IPS-NIHi7 (cell line): ENCODE measurements around the gene CACNA1B.
A peak's percentile ranks its signal among the peaks of the same experiment; 100 is the strongest.
"Not testable (repeated sequence)": the region's sequence is repeated elsewhere in the genome, so short reads cannot be mapped to it uniquely, and the experiment has no call there.

Source experiments
- DNase-seq: peaks from one replicate; pipeline ENCODE4 v3.0.0; 2012; ENCODE audit warnings: mixed read lengths; ENCODE audit errors: extremely low spot score

Gene CACNA1B

GRCh38 chr9:138098908-138099791 lies 221.6 kb downstream of the CACNA1B start:
- no peak for DNase-seq

GRCh38 chr9:138099803-138100598 lies 222.4 kb downstream of the CACNA1B start:
- DNase-seq = no peak

- DNase-seq = peak; percentile 58
Measured at GRCh38 chr9:138100711-138101350, 223.2 kb downstream of the CACNA1B start.

- DNase-seq = no peak
Measured at GRCh38 chr9:138101444-138102234, 224.1 kb downstream of the CACNA1B start.

- no peak for DNase-seq
Measured at GRCh38 chr9:138102246-138103051, 224.9 kb downstream of the CACNA1B start.

- DNase-seq = no peak
Measured at GRCh38 chr9:138103111-138103848, 225.7 kb downstream of the CACNA1B start.

GRCh38 chr9:138103849-138104206 lies 226.2 kb downstream of the CACNA1B start:
- DNase-seq = no peak

- peak; percentile 11 for DNase-seq
Measured at GRCh38 chr9:138104251-138105122, 226.9 kb downstream of the CACNA1B start.

GRCh38 chr9:138105123-138105415 lies 227.5 kb downstream of the CACNA1B start:
- peak; percentile 7 for DNase-seq

- peak; percentile 5 for DNase-seq
Measured at GRCh38 chr9:138105561-138106505, 228.3 kb downstream of the CACNA1B start.

- DNase-seq = not testable (repeated sequence)
Measured at GRCh38 chr9:138107039-138107438, 229.5 kb downstream of the CACNA1B start.

GRCh38 chr9:138111607-138112006 lies 234.0 kb downstream of the CACNA1B start:
- no peak for DNase-seq

GRCh38 chr9:138112090-138112748 lies 234.6 kb downstream of the CACNA1B start:
- DNase-seq = no peak

GRCh38 chr9:138112791-138113600 lies 235.4 kb downstream of the CACNA1B start:
- DNase-seq = no peak

- DNase-seq = not testable (repeated sequence)
Measured at GRCh38 chr9:138113701-138114325, 236.2 kb downstream of the CACNA1B start.
